Jurkat, Clone E6-1 (cell line): ENCODE measurements around the gene PARM1.
"Not testable (repeated sequence)": the region's sequence is repeated elsewhere in the genome, so short reads cannot be mapped to it uniquely, and the experiment has no call there.

Experiments
- DNase-seq: peaks from one replicate; pipeline ENCODE4 v3.0.0-alpha.2; 2011; ENCODE audit warnings: low read depth, low spot score
- H3K4me3 ChIP-seq: 2 replicates; pipeline ENCODE4 v1.5.1; 2011; ENCODE audit warnings: mild to moderate bottlenecking, low read length, control low read depth, moderate library complexity

Gene PARM1

DNA sequence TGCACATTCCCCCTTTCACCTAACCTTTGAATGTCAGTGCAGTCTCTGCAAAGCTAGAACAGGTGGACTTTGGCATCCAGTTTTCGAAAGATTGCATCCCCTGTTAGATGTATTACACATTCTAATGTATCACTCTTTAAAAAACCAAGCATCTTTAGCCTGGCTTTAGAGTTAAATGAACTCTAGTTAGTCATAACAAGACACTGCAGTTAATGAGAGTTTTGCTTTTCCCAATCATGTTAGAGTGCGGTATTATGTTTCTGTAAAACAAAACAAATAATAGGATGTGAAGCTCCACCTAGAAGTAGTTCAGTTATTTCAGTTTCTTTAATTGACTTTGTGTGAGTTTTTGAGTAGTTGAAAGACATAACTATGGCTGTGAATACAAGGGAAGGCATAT is 42.2 kb downstream of the PARM1 start:
- no peak for DNase-seq
- H3K4me3 ChIP-seq: no peak overlapping the region

DNA sequence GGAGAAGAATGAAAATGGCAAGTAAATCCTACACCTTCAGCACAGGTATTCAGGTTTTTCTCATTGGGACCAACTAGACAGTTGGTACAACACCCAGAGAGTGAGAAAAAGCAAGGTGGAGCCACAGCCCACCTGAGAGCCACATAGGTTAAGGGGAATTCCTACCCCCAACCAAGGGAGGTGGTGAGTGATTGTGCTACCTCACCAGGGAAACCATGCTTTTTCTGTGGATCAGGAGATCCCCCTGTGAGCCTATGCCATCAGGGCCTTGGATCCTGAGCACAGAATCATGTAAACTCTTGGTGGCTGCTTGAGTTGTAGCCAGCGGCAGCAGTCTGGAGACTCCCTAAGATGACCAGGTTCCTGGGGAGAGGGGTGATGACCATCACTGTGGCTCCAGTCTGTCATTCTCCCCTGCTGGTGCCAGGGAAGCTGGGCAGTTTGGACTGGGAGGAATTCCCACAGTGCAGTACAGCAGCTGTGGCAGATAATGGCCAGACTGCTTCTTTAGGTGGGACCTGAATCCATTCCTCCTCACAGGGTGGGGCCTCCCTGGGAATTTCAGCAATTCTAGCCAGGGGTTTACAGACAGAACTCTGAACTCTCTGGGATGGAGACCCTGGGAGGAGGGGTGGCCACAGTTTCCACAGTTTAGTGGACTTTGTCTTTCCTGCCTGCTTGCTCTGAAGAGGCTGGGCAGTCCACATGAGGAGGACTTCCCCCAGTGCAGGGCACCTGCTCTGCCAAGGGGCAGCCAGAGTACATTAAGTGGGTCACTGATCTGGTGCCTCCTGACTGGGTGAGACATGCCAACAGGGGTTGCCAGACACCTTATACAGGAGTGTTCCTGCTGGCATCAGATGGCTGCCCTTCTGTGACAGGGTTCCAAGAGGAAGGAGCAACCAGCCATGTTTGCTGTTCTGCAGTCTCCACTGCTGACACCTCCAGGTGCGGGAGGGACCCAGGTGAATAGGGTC is 43.2 kb downstream of the PARM1 start:
- DNase-seq: no peak
- H3K4me3 ChIP-seq: no peak overlapping the region

- no peak for DNase-seq
These were observed 49.8 kb downstream of the PARM1 start for GRCh38 chr4:74982546-74983252.

DNA sequence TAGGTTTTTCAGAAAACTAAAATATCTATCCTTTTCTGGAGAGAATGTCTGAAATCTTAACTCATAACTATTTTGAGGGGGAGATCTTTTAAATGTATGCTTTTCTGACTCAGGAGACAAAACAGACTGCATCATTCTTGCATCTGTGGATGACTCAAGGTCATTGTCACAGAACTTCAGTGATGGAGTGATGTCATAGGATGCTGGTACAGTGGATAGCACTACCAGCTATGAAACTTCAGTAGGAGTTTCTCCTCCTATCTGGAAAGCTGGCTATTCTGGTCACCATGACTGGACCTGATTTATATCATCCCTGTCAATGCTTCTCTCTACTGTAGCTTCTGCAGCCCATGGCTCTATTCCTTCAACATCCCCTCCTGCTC is 50.3 kb downstream of the PARM1 start:
- DNase-seq: no peak
- no peak overlapping the region for H3K4me3 ChIP-seq

More at GRCh38 chr4:74982546-74983252, 49.8 kb downstream of the PARM1 start:
- H3K4me3 ChIP-seq: no peak overlapping the region

- DNase-seq: no peak
- H3K4me3 ChIP-seq: no peak overlapping the region
These were observed 57.5 kb downstream of the PARM1 start for GRCh38 chr4:74990276-74990875.

- H3K4me3 ChIP-seq, DNase-seq: not testable (repeated sequence)
These were observed 61.5 kb downstream of the PARM1 start for GRCh38 chr4:74994436-74994835.

DNA sequence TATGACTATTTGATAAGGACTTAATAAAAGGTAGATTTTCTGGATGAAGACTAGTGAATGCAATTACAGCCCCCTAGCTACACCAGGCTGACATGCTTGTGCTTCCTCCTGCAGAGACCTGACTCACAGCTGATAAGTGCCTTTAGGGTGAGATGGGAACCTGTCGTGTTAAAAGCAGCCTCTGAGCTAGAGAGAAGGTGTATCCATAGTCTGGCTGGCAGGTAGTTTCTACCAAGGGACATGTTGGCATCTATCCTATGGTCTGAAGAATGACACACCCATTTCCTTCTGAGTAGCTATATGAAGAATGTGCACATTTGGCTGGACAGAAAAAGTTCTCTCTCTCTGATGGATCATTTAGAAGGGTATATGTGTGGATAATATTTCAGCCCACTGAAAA is 64.1 kb downstream of the PARM1 start:
- H3K4me3 ChIP-seq: no peak overlapping the region
- no peak for DNase-seq

- H3K4me3 ChIP-seq: no peak overlapping the region
- DNase-seq: no peak
These were observed 65.2 kb downstream of the PARM1 start for GRCh38 chr4:74997948-74998729.

DNA sequence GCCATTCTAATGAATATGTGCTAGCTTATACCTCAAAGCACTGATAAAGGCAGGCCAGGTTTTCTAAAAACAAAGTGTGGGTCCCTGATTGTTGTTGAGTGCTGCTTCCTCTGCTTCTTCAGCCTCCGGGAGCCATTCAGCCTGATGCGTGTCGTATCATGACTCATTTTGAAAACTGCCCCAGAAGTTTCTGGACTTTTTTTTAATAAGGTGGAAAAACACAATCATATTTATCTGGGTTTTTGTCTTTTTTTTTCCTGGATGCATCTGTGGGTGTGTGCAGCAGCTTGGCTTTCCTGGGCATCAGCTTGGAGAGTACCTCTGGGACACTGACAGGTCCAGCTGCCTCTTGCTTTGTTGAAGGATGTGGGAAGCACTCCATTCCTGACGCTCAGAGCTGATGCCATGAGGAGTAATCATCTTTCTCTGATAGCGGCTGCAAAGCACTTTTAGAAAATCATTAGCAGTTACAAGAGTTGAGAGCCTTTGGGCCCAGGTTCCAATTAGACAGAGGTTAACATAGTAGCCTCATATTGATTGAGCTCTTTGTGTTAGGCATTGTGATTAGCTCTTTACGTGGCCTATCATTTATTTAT is 66.9 kb downstream of the PARM1 start:
- DNase-seq: no peak
- no peak overlapping the region for H3K4me3 ChIP-seq

- DNase-seq: no peak
- H3K4me3 ChIP-seq: no peak overlapping the region
These were observed 69.0 kb downstream of the PARM1 start for GRCh38 chr4:75001871-75002270.

- DNase-seq: no peak
- H3K4me3 ChIP-seq: no peak overlapping the region
These were observed 69.5 kb downstream of the PARM1 start for GRCh38 chr4:75002381-75002780.

DNA sequence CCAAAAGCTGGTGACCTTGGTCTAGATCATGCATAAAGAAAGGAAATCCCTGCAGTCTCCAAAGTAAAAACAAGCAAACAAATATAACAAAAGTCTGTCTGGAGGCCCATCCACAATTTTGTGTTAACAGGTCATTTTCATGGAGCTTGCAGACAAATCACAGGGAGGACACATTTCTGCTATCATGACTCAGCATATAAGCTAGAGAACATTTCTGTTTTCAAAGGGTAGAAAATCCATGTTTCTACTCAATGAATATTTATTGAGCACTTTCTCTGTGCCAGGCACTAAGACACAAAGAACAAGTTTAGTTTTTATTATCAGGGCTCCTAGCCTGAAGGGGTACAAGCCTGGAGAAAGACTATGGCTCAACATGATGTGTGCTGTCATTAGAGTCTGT is 71.1 kb downstream of the PARM1 start:
- no peak overlapping the region for H3K4me3 ChIP-seq
- DNase-seq: no peak

GRCh38 chr4:75004755-75005668 is 72.1 kb downstream of the PARM1 start:
- no peak overlapping the region for H3K4me3 ChIP-seq
- DNase-seq: peak; percentile 9

GRCh38 chr4:75005727-75006126 is 72.8 kb downstream of the PARM1 start:
- H3K4me3 ChIP-seq: no peak overlapping the region

DNA sequence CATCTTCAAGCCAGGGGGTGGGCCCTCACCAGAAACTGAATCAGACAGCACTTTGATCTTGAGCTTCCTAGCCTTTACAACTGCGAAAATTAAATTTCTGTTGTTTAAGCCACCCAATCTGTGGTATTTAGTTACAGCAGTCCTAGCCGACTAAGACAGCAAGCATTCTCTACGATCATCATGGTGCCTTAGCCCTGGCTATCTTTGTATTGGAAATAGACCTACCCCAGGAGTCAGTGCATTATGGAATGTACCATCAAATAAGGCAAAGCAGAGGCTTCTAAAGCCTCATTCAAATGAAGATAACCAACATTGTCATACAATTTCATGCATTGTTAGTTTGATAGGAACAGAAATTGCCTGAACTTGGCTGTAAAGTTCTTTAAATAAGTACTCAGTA is 75.0 kb downstream of the PARM1 start:
- DNase-seq: no peak

More at GRCh38 chr4:75005727-75006126, 72.8 kb downstream of the PARM1 start:
- no peak for DNase-seq

DNA sequence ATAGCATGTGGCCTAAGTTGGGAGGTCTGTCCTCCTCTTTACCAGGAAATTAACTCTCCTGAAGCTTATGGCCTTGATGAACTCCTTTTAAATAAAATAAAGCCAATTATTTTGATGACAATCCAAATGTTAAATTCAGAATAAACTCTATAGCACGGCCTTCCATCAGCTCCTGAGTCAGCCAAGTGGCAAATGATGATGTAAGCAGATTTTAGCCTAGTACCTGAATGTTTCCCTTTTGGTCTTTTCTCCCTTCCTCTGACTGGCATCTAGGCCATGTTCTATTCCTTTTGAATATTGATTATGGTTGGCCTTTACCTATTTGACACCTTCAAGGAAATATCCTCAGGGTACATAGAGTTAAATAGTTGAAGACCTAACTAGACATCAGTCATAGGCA is 76.2 kb downstream of the PARM1 start:
- H3K4me3 ChIP-seq: no peak overlapping the region
- no peak for DNase-seq

More for the DNA sequence above, 75.0 kb downstream of the PARM1 start:
- H3K4me3 ChIP-seq: no peak overlapping the region

- H3K4me3 ChIP-seq: no peak overlapping the region
- no peak for DNase-seq
These were observed 78.3 kb downstream of the PARM1 start for GRCh38 chr4:75011131-75011795.
